Trophoblast cell (in vitro differentiated cells and primary cell): ENCODE data around the gene TMEM138.

Experiments
- DNase-seq, 2 donors: peaks; one replicate each; pipeline ENCODE4 v3.0.0-alpha.2; 2016
- H2AFZ ChIP-seq: 2 replicates; pipeline ENCODE4 v1.6.1; 2013; ENCODE audit warnings: low read length, moderate library complexity, mild to moderate bottlenecking; ENCODE audit not compliant: insufficient read depth, poor library complexity
- H2AK5ac ChIP-seq: 2 replicates; pipeline ENCODE4 v1.6.1; 2013; ENCODE audit warnings: mild to moderate bottlenecking, low read length
- H2BK120ac ChIP-seq: 2 replicates; pipeline ENCODE4 v1.6.1; 2013; ENCODE audit warnings: low read length, mild to moderate bottlenecking, moderate library complexity; ENCODE audit not compliant: insufficient read depth, poor library complexity
- H2BK12ac ChIP-seq: 2 replicates; pipeline ENCODE4 v1.6.1; 2013; ENCODE audit warnings: mild to moderate bottlenecking, low read length, moderate library complexity
- H2BK5ac ChIP-seq: 2 replicates; pipeline ENCODE4 v1.6.1; 2013; ENCODE audit warnings: low read length, low read depth, moderate library complexity, mild to moderate bottlenecking; ENCODE audit not compliant: poor library complexity
- H3K14ac ChIP-seq: 2 replicates; pipeline ENCODE4 v1.6.1; 2013; ENCODE audit warnings: mild to moderate bottlenecking, low read length
- H3K18ac ChIP-seq: 2 replicates; pipeline ENCODE4 v1.6.1; 2013; ENCODE audit warnings: mild to moderate bottlenecking, low read length
- H3K23ac ChIP-seq: 2 replicates; pipeline ENCODE4 v1.6.1; 2013; ENCODE audit warnings: low read length
- H3K27ac ChIP-seq: 2 replicates; pipeline ENCODE4 v1.5.1; 2013; ENCODE audit warnings: low read depth, mild to moderate bottlenecking, inconsistent platforms, low read length, moderate library complexity
- H3K27me3 ChIP-seq: 2 replicates; pipeline ENCODE4 v1.6.1; 2013; ENCODE audit warnings: inconsistent platforms, mild to moderate bottlenecking, low read length, moderate library complexity; ENCODE audit not compliant: insufficient read depth
- H3K36me3 ChIP-seq, 2 experiments: 1 replicate in 1 of 2; 2 replicates in 1 of 2; pipeline ENCODE4 v1.6.1; 2013; ENCODE audit warnings: low read length in 2 of 2, mild to moderate bottlenecking in 2 of 2, moderate library complexity in 1 of 2; ENCODE audit not compliant: insufficient read depth in 2 of 2, control insufficient read depth in 1 of 2
- H3K4ac ChIP-seq: 2 replicates; pipeline ENCODE4 v1.6.1; 2013; ENCODE audit warnings: low read depth, mild to moderate bottlenecking, low read length, moderate library complexity
- H3K4me1 ChIP-seq, 2 experiments: 1 replicate in 1 of 2; 2 replicates in 1 of 2; pipeline ENCODE4 v1.6.1; 2013; ENCODE audit warnings: low read length in 2 of 2, mild to moderate bottlenecking in 2 of 2, moderate library complexity in 1 of 2; ENCODE audit not compliant: insufficient read depth in 2 of 2, control insufficient read depth in 1 of 2
- H3K4me2 ChIP-seq: 2 replicates; pipeline ENCODE4 v1.6.1; 2013; ENCODE audit warnings: inconsistent platforms, mild to moderate bottlenecking, low read length, moderate library complexity
- H3K4me3 ChIP-seq: 2 replicates; pipeline ENCODE4 v1.5.1; 2013; ENCODE audit warnings: mild to moderate bottlenecking, low read depth, low read length, inconsistent platforms
- H3K79me1 ChIP-seq: one replicate; pipeline ENCODE4 v1.6.1; 2013; ENCODE audit warnings: low read length
- H3K79me2 ChIP-seq: 2 replicates; pipeline ENCODE4 v1.6.1; 2013; ENCODE audit warnings: low read length, mild to moderate bottlenecking; ENCODE audit not compliant: control insufficient read depth, insufficient read depth, poor library complexity
- H3K9ac ChIP-seq: 2 replicates; pipeline ENCODE4 v1.6.1; 2013; ENCODE audit warnings: mild to moderate bottlenecking, low read length
- H3K9me3 ChIP-seq: 2 replicates; pipeline ENCODE4 v1.6.1; 2013; ENCODE audit warnings: low read depth, mild to moderate bottlenecking, control low read depth, inconsistent platforms, low read length; ENCODE audit not compliant: insufficient read depth
- H4K12ac ChIP-seq: 2 replicates; pipeline ENCODE4 v1.6.1; 2013; ENCODE audit warnings: low read depth, mild to moderate bottlenecking, low read length, moderate library complexity
- H4K8ac ChIP-seq: 2 replicates; pipeline ENCODE4 v1.6.1; 2013; ENCODE audit warnings: low read depth, mild to moderate bottlenecking, low read length, moderate library complexity
- H4K91ac ChIP-seq: one replicate; pipeline ENCODE4 v1.6.1; 2013; ENCODE audit warnings: low read depth, mild to moderate bottlenecking, low read length, moderate library complexity
- WGBS: extraction: QIAGEN DNeasy Blood & Tissue Kit; methylation state at CpG from one replicate; pipeline ENCODE4 v1.1.7; 2013; ENCODE audit warnings: missing lambda C conversion rate; ENCODE audit not compliant: insufficient read length, insufficient coverage; ENCODE audit errors: extremely low coverage; 5-methylcytosine and 5-hydroxymethylcytosine counted together

TMEM138 gene

DNA sequence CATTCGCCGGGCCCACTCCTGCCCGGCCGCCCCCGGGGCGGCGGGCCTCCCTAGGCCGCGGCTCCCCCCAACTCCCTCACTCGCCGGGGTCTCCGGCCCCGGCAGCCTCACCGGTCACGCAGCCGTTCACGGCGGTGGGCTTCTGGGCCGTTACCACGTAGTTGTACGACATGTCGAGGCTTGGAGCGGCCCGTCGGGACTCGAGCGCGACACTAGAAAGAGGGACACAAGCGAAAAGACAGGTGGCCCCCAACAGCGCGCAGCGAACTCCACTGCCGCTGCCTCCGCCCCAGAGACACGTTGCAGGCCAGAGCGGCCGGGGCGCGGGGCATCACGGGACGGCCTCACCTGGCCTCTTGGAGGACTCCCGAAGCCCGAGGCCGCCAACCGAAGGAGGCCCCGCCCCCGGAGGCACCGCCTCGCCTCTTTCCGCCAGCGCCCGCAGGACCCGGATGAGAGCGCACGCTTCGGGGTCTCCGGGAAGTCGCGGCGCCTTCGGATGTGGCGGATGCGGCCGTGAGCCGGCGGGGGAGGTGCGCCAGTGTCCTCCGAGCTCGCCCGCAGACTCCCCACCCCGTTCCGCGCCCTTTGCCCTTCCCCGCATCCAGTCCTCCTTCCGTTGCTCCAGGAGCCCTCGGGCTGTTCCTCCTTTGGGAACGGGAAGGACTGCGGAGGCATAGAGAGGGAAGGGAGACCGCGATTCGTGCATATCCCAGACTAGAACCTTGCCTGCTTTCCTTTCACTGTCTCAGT, 29.2 kb upstream of the TMEM138 start, which contains the start of the genes DDB1 and TKFC:
Gene DDB1, minus strand, starts transcription at position 309 of the 753 bp plus-strand sequence. Its CDS starts 137 bp downstream, at position 172.
Gene TKFC, plus strand, starts transcription at position 432 of the 753 bp plus-strand sequence. CDS start 1,501 bp downstream, outside the sequence.
- Histone ChIP-seq H2AK5ac (peak within 1 kb of the TSS; percentile 89), H3K9me3 (peaks cover 2% of the 10 kb centered on the region), H4K8ac (peak within 1 kb of the TSS; percentile 94), H3K14ac (peak within 1 kb of the TSS; percentile 96), H2BK12ac (peak within 1 kb of the TSS; percentile 5), H3K4me2 (peak within 1 kb of the TSS; percentile 86), H2BK5ac (peak within 1 kb of the TSS; percentile 84), H3K18ac (peak within 1 kb of the TSS; percentile 88), H4K12ac (peak within 1 kb of the TSS; percentile 84), H3K9ac (peak within 1 kb of the TSS; percentile 98), H3K36me3 (peaks cover 8 to 10% of the 10 kb centered on the region in 2 experiments), H4K91ac (peak within 1 kb of the TSS; percentile 98), H3K79me2 (peaks cover 20% of the 10 kb centered on the region), H3K4me1 (peaks cover 12 to 16% of the 10 kb centered on the region in 2 experiments), H3K4me3 (peak within 1 kb of the TSS; percentile 99), H2BK120ac (peak within 1 kb of the TSS; percentile 96), H3K23ac (no peak within 1 kb of the TSS), H3K27ac (peak within 1 kb of the TSS; percentile 85), H3K4ac (peak within 1 kb of the TSS; percentile 96), H2AFZ (peak within 1 kb of the TSS; percentile 91), H3K79me1 (peaks cover 15% of the 10 kb centered on the region), H3K27me3 (no peaks in the 10 kb centered on the region)
- WGBS = no CpG with 5 or more reads among the region's 81 CpGs
- peak; percentile 98 to 99 for DNase-seq

GRCh38 chr11:61333550-61334433, 28.4 kb upstream of the TMEM138 start:
- H3K27ac ChIP-seq = peak overlapping the region; percentile 63
- peak overlapping the region; percentile 84 for H4K12ac ChIP-seq
- peak overlapping the region; percentile 70 for H3K18ac ChIP-seq
- peak overlapping the region; percentile 87 for H3K9ac ChIP-seq
- no peak for DNase-seq
- WGBS = no CpG with 5 or more reads among the region's 19 CpGs
- H3K27me3 ChIP-seq = no peaks in the 10 kb centered on the region
- peak overlapping the region; percentile 27 for H2BK120ac ChIP-seq
- H3K4me1 ChIP-seq = peaks cover 12 to 13% of the 10 kb centered on the region in 2 experiments
- H2BK5ac ChIP-seq = peak overlapping the region; percentile 47
- peak overlapping the region; percentile 46 for H2AK5ac ChIP-seq
- H3K36me3 ChIP-seq = peaks cover 8 to 9% of the 10 kb centered on the region in 2 experiments
- peak overlapping the region; percentile 51 for H3K14ac ChIP-seq
- peak overlapping the region; percentile 71 for H2AFZ ChIP-seq
- H4K91ac ChIP-seq = peak overlapping the region; percentile 78
- no peak overlapping the region for H3K23ac ChIP-seq
- peak overlapping the region; percentile 76 for H3K4me2 ChIP-seq
- H3K9me3 ChIP-seq = peaks cover 2% of the 10 kb centered on the region
- H4K8ac ChIP-seq = peak overlapping the region; percentile 86
- no peak overlapping the region for H2BK12ac ChIP-seq
- peaks cover 20% of the 10 kb centered on the region for H3K79me2 ChIP-seq
- H3K4me3 ChIP-seq = peak overlapping the region; percentile 78
- peaks cover 15% of the 10 kb centered on the region for H3K79me1 ChIP-seq
- peak overlapping the region; percentile 72 for H3K4ac ChIP-seq

GRCh38 chr11:61334434-61335354, 27.5 kb upstream of the TMEM138 start:
- Histone ChIP-seq H2BK5ac (no peak overlapping the region), H3K9ac (no peak overlapping the region), H3K4me1 (peaks cover 7 to 9% of the 10 kb centered on the region in 2 experiments), H3K23ac (no peak overlapping the region), H3K27ac (no peak overlapping the region), H3K4me2 (no peak overlapping the region), H4K12ac (no peak overlapping the region), H3K36me3 (peaks cover 6 to 12% of the 10 kb centered on the region in 2 experiments), H3K9me3 (peaks cover 2% of the 10 kb centered on the region), H3K4ac (no peak overlapping the region), H3K4me3 (no peak overlapping the region), H2BK120ac (no peak overlapping the region), H4K91ac (no peak overlapping the region), H3K14ac (no peak overlapping the region), H2AFZ (no peak overlapping the region), H3K79me2 (peaks cover 20% of the 10 kb centered on the region), H3K27me3 (no peaks in the 10 kb centered on the region), H3K18ac (no peak overlapping the region), H4K8ac (no peak overlapping the region), H2BK12ac (no peak overlapping the region), H2AK5ac (no peak overlapping the region), H3K79me1 (peaks cover 13% of the 10 kb centered on the region)
- no CpG with 5 or more reads among the region's 16 CpGs for WGBS
- peak; percentile 19 to 53 for DNase-seq
